ENCODE data around the gene EPC2.

- no peak for TF ChIP-seq POLR2AphosphoS5 (IDR thresholded peaks at IDR 0.05; ENCODE audit: low read depth)
- TF ChIP-seq, protein P1, sequence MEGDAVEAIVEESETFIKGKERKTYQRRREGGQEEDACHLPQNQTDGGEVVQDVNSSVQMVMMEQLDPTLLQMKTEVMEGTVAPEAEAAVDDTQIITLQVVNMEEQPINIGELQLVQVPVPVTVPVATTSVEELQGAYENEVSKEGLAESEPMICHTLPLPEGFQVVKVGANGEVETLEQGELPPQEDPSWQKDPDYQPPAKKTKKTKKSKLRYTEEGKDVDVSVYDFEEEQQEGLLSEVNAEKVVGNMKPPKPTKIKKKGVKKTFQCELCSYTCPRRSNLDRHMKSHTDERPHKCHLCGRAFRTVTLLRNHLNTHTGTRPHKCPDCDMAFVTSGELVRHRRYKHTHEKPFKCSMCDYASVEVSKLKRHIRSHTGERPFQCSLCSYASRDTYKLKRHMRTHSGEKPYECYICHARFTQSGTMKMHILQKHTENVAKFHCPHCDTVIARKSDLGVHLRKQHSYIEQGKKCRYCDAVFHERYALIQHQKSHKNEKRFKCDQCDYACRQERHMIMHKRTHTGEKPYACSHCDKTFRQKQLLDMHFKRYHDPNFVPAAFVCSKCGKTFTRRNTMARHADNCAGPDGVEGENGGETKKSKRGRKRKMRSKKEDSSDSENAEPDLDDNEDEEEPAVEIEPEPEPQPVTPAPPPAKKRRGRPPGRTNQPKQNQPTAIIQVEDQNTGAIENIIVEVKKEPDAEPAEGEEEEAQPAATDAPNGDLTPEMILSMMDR (conservative IDR thresholded peaks at IDR 0.05; ENCODE audit: low read depth in 2 of 2) = no peak
- no peak for TF ChIP-seq JUNB (IDR thresholded peaks at IDR 0.05; ENCODE audit: unreplicated experiment)
- no peak for TF ChIP-seq EZH2 (IDR thresholded peaks at IDR 0.05; ENCODE audit: low read depth, unreplicated experiment)
- no peak for TF ChIP-seq ZNF331 (CRISPR knock-in tag; IDR thresholded peaks at IDR 0.05; ENCODE audit: low read depth)
Measured at GRCh38 chr2:148651972-148652371, 7.4 kb downstream of the EPC2 start.

Data from GM23338 (cell line).